ENCODE data around the gene GSK3A. TPM values are rescaled to one million over a fixed set of nuclear protein-coding genes. Genes with fewer than 3 reads are reported as not detected.

Gene GSK3A
- total and polyA plus RNA-seq, 7 donors: 48.7 to 117 (median 64.8) TPM

GRCh38 chr19:42287017-42287826 lies 44.8 kb upstream of the GSK3A start:
- no peak for TF ChIP-seq CTCF (IDR thresholded peaks at IDR 0.05)
- peaks cover 8 to 55% of the 10 kb centered on the region in 2 donors for H3K36me3 ChIP-seq (ENCODE audit: insufficient read depth in 1 of 2, low read depth in 1 of 2)
- 86 to 91% (median 89%) methylated on average over 27 to 30 of the region's 30 CpGs for WGBS, 3 donors
- H3K27ac ChIP-seq: no peak overlapping the region
- peaks cover 30% of the 10 kb centered on the region for H3K4me1 ChIP-seq
- H3K4me3 ChIP-seq: no peak overlapping the region
- intact Hi-C loops (cut with DNase I): no loop called here
- H3K9me3 ChIP-seq: no peaks in the 10 kb centered on the region
- ATAC-seq: no peak
- H3K27me3 ChIP-seq (ENCODE audit: insufficient read depth in 3 of 3, low read length in 2 of 3): no peaks in the 10 kb centered on the region
- no peak for DNase-seq

GRCh38 chr19:42286349-42287016 lies 44.1 kb upstream of the GSK3A start:
- Histone ChIP-seq H3K36me3 (ENCODE audit: insufficient read depth in 1 of 2, low read depth in 1 of 2) (peaks cover 8 to 48% of the 10 kb centered on the region in 2 donors), H3K27me3 (ENCODE audit: insufficient read depth in 3 of 3, low read length in 2 of 3) (no peaks in the 10 kb centered on the region), H3K27ac (peak overlapping the region; percentile 23), H3K9me3 (no peaks in the 10 kb centered on the region), H3K4me1 (peaks cover 38% of the 10 kb centered on the region), H3K4me3 (peak overlapping the region; percentile 68)
- DNase-seq (peak in 1 of 2 donors; percentile 69), ATAC-seq (no peak)
- no peak for TF ChIP-seq CTCF (IDR thresholded peaks at IDR 0.05)
- intact Hi-C loops (cut with DNase I): no loop called here
- 21 to 26% (median 25%) methylated on average over 13 of the region's 13 CpGs for WGBS, 3 donors

GRCh38 chr19:42285988-42286348 lies 43.6 kb upstream of the GSK3A start:
- Histone ChIP-seq H3K9me3 (no peaks in the 10 kb centered on the region), H3K27me3 (ENCODE audit: insufficient read depth in 3 of 3, low read length in 2 of 3) (no peaks in the 10 kb centered on the region), H3K36me3 (ENCODE audit: insufficient read depth in 1 of 2, low read depth in 1 of 2) (peaks cover 8 to 43% of the 10 kb centered on the region in 2 donors), H3K27ac (peak overlapping the region; percentile 23), H3K4me3 (peak overlapping the region; percentile 68), H3K4me1 (peaks cover 43% of the 10 kb centered on the region)
- peak in 1 of 2 donors; percentile 51 for DNase-seq
- TF ChIP-seq CTCF (IDR thresholded peaks at IDR 0.05): no peak
- intact Hi-C loops (cut with DNase I): no loop called here
- 45 to 54% (median 51%) methylated on average over 4 to 6 of the region's 6 CpGs for WGBS, 3 donors
- no peak for ATAC-seq

- peaks cover 7 to 39% of the 10 kb centered on the region in 2 donors for H3K36me3 ChIP-seq (ENCODE audit: insufficient read depth in 1 of 2, low read depth in 1 of 2)
- no peaks in the 10 kb centered on the region for H3K9me3 ChIP-seq
- H3K27me3 ChIP-seq (ENCODE audit: insufficient read depth in 3 of 3, low read length in 2 of 3): no peaks in the 10 kb centered on the region
- H3K4me1 ChIP-seq: peaks cover 44% of the 10 kb centered on the region
- peak overlapping the region; percentile 68 for H3K4me3 ChIP-seq
- no peak for TF ChIP-seq CTCF (IDR thresholded peaks at IDR 0.05)
- intact Hi-C loops (cut with DNase I): no loop called here
- 24 to 27% (median 26%) methylated on average over 3 to 5 of the region's 5 CpGs for WGBS, 3 donors
- ATAC-seq: no peak
- DNase-seq: no peak
- H3K27ac ChIP-seq: peak overlapping the region; percentile 23
Measured at GRCh38 chr19:42285541-42285941, 43.1 kb upstream of the GSK3A start.
